Middle frontal gyrus (tissue), 1 donor: ENCODE measurements around the gene ORC3.
"Not testable (repeated sequence)": the region's sequence is repeated elsewhere in the genome, so short reads cannot be mapped to it uniquely, and the experiment has no call there.

Experiments
- DNase-seq: peaks from one replicate; pipeline ENCODE4 v3.0.0-alpha.2; 2015; ENCODE audit warnings: low spot score; ENCODE audit errors: extremely low spot score

ORC3 gene

GRCh38 chr6:87660226-87660911 is 70.4 kb downstream of the ORC3 start:
- DNase-seq, result no peak

GRCh38 chr6:87661016-87661415 is 71.1 kb downstream of the ORC3 start:
- DNase-seq, result no peak

DNA sequence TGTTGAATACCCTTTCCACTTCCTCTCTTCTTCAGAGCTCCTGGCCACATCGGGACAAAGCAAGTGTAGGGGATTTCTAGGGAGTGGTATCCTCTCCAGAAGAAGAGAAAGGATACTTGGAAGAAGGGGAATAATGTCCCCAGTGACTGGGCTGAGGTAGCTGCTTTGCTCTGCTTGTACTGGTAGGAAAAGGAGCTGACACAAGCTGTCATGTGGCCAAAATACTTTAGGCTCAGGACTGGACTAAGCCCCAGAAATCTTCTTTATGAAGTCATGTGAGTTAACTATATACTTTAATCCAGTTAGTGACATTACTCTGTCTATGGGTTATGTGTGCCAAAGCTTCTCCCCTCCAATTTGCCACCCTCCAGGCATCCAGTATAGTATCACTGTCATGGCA is 71.6 kb downstream of the ORC3 start:
- no peak for DNase-seq

DNA sequence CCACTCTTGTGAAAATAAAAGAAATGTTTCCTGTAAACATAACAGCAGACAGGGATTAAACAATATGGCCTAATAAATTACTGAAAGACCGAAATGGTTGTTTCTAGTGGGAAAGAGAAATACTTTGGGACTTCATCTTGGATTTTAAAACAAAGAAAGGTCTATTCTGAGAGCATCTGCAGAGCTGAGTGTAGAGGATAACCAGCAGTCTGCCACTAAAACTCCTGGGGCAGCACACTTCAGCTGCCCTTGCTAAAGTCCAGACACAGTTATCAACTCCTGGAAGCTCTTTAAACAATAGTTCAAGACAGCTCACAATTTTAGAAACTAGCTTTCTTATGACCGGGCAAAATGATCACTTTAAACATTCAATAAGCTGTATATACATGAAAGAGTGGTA is 73.5 kb downstream of the ORC3 start:
- DNase-seq, result no peak

- no peak for DNase-seq
Measured at GRCh38 chr6:87664921-87665485, 75.1 kb downstream of the ORC3 start.

DNA sequence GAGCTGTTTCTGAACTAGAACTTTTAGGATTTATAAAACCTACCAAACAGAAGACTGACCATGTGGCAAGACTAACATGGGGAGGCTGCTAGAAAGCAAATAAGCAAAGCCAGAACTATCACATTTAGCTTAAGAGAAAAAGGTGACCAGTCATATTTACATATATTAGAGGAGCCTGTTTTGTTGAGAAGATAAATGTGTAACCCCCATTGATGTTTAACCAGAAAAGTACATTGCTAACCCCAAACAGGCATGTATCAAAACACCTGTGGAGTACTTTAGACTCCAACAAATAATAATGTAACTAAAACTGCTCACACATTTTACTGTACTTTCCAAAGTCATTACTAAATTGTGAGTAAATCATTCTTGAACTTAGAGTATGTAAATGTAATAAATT is 77.1 kb downstream of the ORC3 start:
- no peak for DNase-seq

DNA sequence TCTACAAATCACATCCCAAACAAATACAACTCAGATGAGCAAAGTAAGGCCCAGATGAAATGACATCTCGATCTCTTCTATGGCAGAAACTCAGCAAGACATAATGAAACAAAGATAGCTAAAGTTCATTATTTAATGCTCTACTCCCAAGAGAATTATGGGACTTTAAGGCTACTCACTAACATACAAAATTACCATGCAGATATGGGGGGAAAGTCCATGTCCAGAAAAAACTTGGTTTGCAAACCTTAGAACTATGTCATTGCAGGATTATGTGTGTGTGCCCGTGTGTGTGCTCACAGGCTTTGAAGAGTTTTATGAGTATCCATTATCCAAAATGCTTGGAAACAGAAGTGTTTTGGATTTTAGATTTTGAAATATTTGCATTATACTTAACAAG is 78.1 kb downstream of the ORC3 start:
- no peak for DNase-seq

GRCh38 chr6:87669051-87669450 is 79.1 kb downstream of the ORC3 start:
- no peak for DNase-seq

DNA sequence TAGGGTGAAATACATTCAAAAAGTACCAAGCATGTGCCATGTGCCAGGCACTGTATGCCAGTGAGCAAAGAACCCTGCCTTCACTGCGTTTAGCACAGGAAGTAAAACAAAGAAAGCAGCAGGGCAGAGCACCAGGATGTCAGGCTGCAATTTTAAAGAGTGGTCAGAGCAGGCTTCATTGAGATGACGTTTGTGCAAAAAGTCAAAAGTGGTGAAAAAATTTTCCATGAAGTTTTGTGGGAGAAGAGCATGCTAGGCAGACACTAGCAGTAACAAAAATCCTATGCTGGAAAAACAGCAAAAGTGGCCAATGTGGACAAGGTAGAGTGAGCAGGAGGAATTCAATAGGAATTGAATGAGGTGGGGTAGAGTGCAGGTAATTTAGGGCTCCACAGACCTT is 80.8 kb downstream of the ORC3 start:
- DNase-seq, result no peak

- DNase-seq, result no peak
Measured at GRCh38 chr6:87671555-87672029, 81.7 kb downstream of the ORC3 start.

DNA sequence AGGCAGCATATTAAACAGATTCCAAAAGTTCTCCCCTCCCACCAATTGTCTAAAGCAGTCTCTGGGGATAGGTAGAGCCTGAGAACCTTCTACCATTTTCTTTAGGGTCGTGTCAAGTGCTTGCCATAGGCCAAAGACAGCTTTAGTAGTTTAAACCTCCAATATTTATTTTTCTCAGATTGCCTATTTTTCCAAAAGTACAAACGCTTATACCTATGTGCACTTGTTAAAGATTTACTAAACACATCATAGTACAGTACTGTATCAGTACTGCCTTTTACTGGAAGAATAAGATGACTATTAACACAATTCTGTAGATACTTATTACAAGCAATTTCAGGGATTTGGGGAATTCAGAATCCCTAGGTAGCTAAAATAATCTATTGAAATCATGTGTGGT is 82.7 kb downstream of the ORC3 start:
- no peak for DNase-seq

GRCh38 chr6:87673237-87673636 is 83.3 kb downstream of the ORC3 start:
- no peak for DNase-seq

GRCh38 chr6:87674290-87674689 is 84.4 kb downstream of the ORC3 start:
- no peak for DNase-seq

GRCh38 chr6:87675004-87675681 is 85.2 kb downstream of the ORC3 start:
- DNase-seq, result no peak

DNA sequence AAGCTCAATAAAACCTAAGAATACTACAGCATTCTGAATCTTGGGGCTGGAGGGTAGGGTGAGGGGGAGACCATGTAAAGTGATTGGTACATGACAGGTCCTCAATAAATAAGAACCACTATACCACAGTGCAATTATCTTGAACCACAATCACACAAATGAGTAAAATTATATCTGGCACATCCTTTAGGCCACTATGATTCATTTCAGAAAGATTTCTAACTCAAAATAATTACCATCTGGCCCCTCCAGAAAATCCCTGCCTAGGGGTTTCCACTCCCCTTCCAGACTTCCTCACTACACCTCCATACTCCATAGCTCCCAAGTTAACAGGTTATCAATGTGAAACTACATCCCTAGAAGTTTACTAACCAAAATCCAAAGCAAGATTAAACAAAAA is 92.4 kb downstream of the ORC3 start:
- DNase-seq, result no peak

DNA sequence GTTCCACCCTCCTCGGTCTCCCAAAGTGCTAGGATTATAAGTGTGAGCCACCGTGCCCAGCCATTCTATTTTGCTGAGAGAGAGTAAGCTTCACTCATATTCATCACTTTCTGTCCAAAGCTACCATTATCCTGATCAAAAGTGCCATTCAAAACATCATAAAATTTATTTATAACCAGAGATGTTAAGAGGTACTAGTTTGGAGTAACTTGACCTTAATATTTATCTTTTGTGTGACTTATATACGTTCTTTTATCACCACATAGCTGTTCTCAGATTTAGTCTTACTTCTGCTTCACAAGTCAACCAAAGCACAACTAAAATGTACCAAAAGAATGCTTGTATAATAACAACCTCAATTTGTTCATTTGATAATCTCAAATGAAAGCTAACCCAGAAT is 94.0 kb downstream of the ORC3 start:
- DNase-seq, result no peak

- DNase-seq, result no peak
Measured at GRCh38 chr6:87684895-87685654, 95.1 kb downstream of the ORC3 start.

DNA sequence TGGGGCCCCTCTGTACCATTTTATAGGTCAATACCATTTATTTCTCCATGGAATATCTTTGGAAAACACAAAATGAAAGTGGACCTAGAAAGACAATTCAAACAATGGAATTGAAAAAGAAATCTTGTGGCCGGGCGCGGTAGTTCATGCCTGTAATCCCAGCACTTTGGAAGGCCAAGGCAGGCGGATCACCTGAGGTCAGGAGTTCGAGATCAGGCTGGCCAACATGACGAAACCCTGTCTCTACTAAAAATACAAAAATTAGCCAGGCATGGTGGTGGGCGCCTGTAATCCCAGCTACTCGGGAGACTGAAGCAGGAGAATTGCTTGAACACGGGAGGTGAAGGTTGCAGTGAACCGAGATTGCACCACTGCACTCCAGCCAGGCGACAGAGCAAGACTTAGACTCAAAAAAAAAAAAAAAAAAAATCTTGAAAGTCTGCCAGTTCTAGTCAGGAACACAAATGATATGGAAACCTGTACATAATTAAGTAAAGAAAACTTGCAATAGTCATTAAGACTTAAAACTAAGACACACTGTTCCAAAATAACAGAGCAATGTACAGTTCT is 96.8 kb downstream of the ORC3 start:
- not testable (repeated sequence) for DNase-seq

DNA sequence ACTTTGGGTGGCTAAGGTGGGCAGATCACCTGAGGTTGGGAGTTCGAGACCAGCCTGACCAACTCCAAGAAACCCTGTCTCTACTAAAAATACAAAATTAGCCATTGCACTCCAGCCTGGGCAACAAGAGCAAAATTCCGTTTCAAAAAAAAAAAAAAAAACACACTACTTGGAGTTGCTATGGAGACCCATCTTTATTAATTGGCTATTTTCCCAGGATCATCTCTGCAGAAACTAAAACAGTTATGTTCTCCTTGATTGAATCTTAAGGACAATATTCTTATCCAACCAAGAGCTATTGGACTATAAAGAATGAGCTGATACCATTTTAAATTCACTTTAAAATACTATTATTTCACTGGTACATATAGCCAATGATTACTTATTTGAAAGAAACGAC is 97.4 kb downstream of the ORC3 start:
- no peak for DNase-seq

DNA sequence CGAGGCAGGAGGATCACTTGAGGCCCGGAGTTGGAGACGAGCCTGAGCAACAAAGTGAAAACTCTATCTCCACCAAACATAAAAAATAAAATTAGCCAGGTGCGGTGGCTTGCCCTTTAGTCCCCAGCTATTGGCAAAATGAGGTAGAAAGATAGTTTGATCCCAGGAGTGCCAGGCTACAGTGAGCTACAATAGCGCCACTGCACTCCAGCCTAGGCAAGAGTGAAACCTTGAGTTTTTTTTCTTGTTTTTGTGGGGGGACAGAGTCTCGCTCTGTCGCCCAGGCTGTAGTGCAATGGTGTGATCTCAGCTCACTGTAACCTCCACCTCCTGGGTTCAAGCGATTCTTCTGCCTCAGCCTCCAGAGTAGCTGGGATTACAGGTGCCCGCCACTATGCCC is 98.0 kb downstream of the ORC3 start:
- DNase-seq, result not testable (repeated sequence)

DNA sequence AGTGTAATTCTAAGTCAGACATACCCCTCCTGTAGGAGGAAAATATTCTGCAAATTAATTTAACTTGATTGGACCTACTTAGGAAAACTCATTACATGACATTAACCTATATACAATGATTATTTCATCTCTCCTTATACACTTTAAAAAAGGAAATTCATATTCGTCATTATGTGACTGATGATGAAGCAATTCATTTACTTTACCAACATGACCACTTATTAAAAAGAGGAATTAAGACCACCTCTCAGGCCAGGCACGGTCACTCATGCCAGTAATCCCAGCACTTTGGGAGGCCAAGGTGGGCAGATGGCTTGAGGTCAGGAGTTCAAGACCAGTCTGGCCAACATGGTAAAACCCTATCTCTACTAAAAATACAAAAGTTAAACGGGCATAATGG is 100.5 kb downstream of the ORC3 start:
- no peak for DNase-seq

- no peak for DNase-seq
Measured at GRCh38 chr6:87692086-87692485, 102.2 kb downstream of the ORC3 start.
